Body of pancreas (tissue), 4 donors: ENCODE results near the gene KRTAP12-4. TPM values are rescaled to one million over a fixed set of nuclear protein-coding genes. Genes with fewer than 3 reads are reported as not detected.

Experiments
- ATAC-seq: fragments of 150-250 bp; one replicate; pipeline ENCODE4 v1.9.1; 2016
- DNase-seq, 4 donors: peaks; one replicate each; pipeline ENCODE4 v3.0.0-alpha.2; 2019
- H3K27ac ChIP-seq, 4 donors: fragments of 200-600 bp; sonication (generic); 1 replicate in 3 of 4; 2 replicates in 1 of 4; pipeline versions ENCODE4 v1.5.1 to v1.6.1; 2016 to 2019; ENCODE audit warnings: mild to moderate bottlenecking in 1 of 4, mixed read lengths in 1 of 4, moderate library complexity in 1 of 4
- H3K27me3 ChIP-seq, 2 donors: fragments of 200-600 bp; sonication (generic); one replicate each; pipeline ENCODE4 v1.6.0; 2016; ENCODE audit warnings: mild to moderate bottlenecking in 1 of 2
- H3K36me3 ChIP-seq, 2 donors: fragments of 200-600 bp; sonication (generic); replicated peaks in 1 of 2; 2 replicates each; pipeline ENCODE4 v1.5.1; 2016; ENCODE audit warnings: low read depth in 2 of 2; ENCODE audit not compliant: insufficient read depth in 1 of 2
- H3K4me1 ChIP-seq: fragments of 200-600 bp; sonication (generic); one replicate; pipeline ENCODE4 v1.6.0; 2016
- H3K4me3 ChIP-seq, 2 donors: fragments of 200-600 bp; sonication (generic); 1 replicate in 1 of 2; 2 replicates in 1 of 2; pipeline ENCODE4 v1.5.1; 2016 to 2019
- H3K9me3 ChIP-seq, 3 donors: fragments of 200-600 bp; sonication (generic); 1 replicate in 2 of 3; 2 replicates in 1 of 3; pipeline ENCODE4 v1.5.1; 2016
- CTCF ChIP-seq, 7 experiments: fragments of 450-650 bp in 4 of 7; fragments of 200-600 bp in 3 of 7; sonication (generic) in 3 of 7; IDR thresholded peaks; one replicate each; pipeline ENCODE4 v1.5.1; 2016 to 2019; ENCODE audit warnings: antibody characterized with exemption in 7 of 7
- POLR2A ChIP-seq, 3 donors: fragments of 450-650 bp; IDR thresholded peaks; one replicate each; pipeline ENCODE4 v1.6.1; 2016; ENCODE audit warnings: antibody characterized with exemption in 3 of 3, mild to moderate bottlenecking in 2 of 3
- WGBS, 2 donors: methylation state at CpG; one replicate each; pipeline ENCODE4 v1.1.5; 2017; 5-methylcytosine and 5-hydroxymethylcytosine counted together
- intact Hi-C: fragments of 100-400 bp; cut with DNase I; formaldehyde crosslinking; loops from one replicate; pipeline ENCODE4 v1.15.1; 2023
- total RNA-seq, 2 donors: library from RNA; depleted of rRNA; stranded (reverse); fragments of >200 nt; gene quantifications; one replicate each; pipeline ENCODE4 v1.1.0, GENCODE V29; 2016

The KRTAP12-4 gene
- total RNA-seq, 2 donors from 2014 or later, result not detected

DNA sequence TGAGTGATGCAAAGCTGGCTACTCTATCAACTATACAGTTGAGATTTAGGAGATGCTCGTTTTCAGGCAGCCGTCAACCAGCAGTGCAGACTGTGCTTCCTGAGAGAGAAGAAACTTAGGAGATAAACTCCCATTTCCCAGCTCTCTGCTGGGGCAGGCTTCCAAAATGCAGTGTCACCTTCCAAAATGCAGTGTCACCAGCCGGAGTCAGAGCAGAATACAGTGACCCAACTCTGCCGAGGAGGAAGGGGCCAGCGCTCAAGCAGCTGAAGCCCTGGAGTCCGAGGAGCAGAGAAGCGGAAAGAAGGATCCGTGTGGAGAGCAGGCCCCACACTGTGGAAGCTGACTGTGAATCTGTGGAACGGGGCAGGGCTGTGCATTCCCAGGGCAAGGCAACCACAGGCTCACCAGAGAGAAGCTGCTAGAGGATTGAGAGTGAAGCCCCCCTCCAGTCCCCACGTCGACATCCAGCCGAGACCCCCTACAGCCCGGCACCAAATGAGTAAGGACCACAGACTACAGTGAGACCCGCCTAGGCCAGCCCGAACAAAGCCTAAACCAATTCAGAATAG lies 28.2 kb upstream of the KRTAP12-4 start:
- no peak for ATAC-seq
- intact Hi-C loops, result no loop called here
- DNase-seq, result no peak
- Histone ChIP-seq H3K27ac (no peak overlapping the region), H3K4me1 (no peaks in the 10 kb centered on the region), H3K27me3 (no peaks in the 10 kb centered on the region), H3K36me3 (no peaks in the 10 kb centered on the region), H3K4me3 (no peak overlapping the region), H3K9me3 (no peaks in the 10 kb centered on the region)
- TF ChIP-seq CTCF (IDR thresholded peaks at IDR 0.05), result no peak
- no peak for TF ChIP-seq POLR2A (IDR thresholded peaks at IDR 0.05)
- 46 to 64% methylated on average over 9 to 15 of the region's 15 CpGs for WGBS, 2 donors

DNA sequence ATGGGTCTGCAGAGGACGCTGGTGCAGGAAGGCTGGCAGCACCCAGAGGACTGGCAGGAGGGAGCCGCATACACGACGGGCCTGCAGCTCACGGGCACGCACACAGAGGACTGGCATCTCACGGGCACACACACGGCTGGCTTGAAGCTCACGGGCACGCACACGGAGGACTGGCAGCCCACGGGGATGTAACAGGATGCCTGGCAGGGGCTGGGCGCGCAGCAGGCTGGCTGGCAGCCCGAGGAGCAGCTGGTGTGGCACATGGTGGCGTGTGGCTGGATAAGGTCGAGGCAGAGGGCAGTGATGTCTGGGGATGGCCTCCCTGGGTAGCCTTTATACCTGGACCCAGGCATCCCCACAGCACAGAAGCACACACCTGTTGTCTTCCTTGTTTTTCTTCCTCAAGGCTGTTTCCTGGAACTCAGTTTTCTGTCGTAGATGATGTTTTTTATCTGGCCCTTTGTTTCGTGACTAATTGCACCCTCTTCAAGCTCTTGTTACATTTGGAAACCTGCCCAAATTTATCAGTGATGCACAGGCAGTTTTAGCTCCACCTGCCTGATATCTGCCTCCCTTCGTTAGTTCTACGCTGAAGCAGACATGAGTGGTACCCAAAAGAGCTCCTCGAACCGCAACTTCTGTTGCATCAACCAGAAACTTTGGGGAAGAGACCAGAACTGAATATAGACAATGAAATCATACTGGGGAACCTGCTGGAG lies 27.6 kb upstream of the KRTAP12-4 start, which contains the start of gene KRTAP12-1:
Gene KRTAP12-1, minus strand, starts transcription at position 303 of the 719 bp plus-strand sequence. Its CDS starts 40 bp downstream, at position 263.
- intact Hi-C loops, result no loop called here

GRCh38 chr21:44681152-44681551 lies 26.7 kb upstream of the KRTAP12-4 start:
- ATAC-seq (no peak), DNase-seq (no peak)
- 66 to 68% methylated on average over 9 to 11 of the region's 11 CpGs for whole genome bisulfite sequencing, 2 donors
- H3K4me1 ChIP-seq, result no peaks in the 10 kb centered on the region
- H3K36me3 ChIP-seq, result no peaks in the 10 kb centered on the region
- no peaks in the 10 kb centered on the region for H3K27me3 ChIP-seq
- intact Hi-C loops, result no loop called here
- TF ChIP-seq CTCF (IDR thresholded peaks at IDR 0.05) (no peak), POLR2A (IDR thresholded peaks at IDR 0.05) (no peak)
- H3K4me3 ChIP-seq, result no peak overlapping the region
- H3K9me3 ChIP-seq, result no peaks in the 10 kb centered on the region
- no peak overlapping the region for H3K27ac ChIP-seq

More for the DNA sequence above, 27.6 kb upstream of the KRTAP12-4 start, which contains the start of gene KRTAP12-1:
- Histone ChIP-seq H3K27ac (no peak within 1 kb of the TSS), H3K36me3 (no peaks in the 10 kb centered on the region), H3K9me3 (no peaks in the 10 kb centered on the region), H3K27me3 (no peaks in the 10 kb centered on the region), H3K4me1 (no peaks in the 10 kb centered on the region), H3K4me3 (no peak within 1 kb of the TSS)
- ATAC-seq, result no peak
- WGBS, 2 donors, result 62 to 65% methylated on average over 6 to 23 of the region's 23 CpGs
- TF ChIP-seq POLR2A (IDR thresholded peaks at IDR 0.05) (no peak), CTCF (IDR thresholded peaks at IDR 0.05) (no peak)
- DNase-seq, result no peak

DNA sequence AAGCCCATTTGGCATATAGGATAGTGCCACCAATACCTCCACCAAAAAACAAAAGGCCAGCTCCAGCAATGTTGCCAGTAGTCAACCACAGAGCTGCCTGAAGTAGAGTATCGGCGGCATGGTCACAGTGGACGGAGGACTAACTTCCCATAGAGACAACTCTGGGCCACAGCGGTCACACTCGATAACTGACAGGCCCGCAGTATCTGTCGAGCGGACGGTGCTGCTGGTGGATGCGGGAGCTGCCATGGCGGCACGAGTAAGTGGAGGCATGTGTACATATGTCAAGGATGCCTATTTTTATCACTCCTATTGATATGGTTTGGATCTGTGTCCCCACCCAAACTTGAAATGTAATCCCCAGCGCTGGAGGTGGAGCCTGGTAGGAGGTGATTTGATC lies 23.4 kb upstream of the KRTAP12-4 start:
- Histone ChIP-seq H3K9me3 (no peaks in the 10 kb centered on the region), H3K4me3 (no peak overlapping the region), H3K27ac (no peak overlapping the region), H3K27me3 (no peaks in the 10 kb centered on the region), H3K36me3 (no peaks in the 10 kb centered on the region), H3K4me1 (no peaks in the 10 kb centered on the region)
- no peak for DNase-seq
- WGBS, 2 donors, result 82 to 94% methylated on average over 13 of the region's 13 CpGs
- intact Hi-C loops, result no loop called here
- TF ChIP-seq CTCF (IDR thresholded peaks at IDR 0.05) (no peak), POLR2A (IDR thresholded peaks at IDR 0.05) (no peak)
- no peak for ATAC-seq
